ENCODE results near the gene UBE2Q1.

Gene UBE2Q1

GRCh38 chr1:154501423-154502065 is 56.9 kb downstream of the UBE2Q1 start:
- no peak for DNase-seq

DNA sequence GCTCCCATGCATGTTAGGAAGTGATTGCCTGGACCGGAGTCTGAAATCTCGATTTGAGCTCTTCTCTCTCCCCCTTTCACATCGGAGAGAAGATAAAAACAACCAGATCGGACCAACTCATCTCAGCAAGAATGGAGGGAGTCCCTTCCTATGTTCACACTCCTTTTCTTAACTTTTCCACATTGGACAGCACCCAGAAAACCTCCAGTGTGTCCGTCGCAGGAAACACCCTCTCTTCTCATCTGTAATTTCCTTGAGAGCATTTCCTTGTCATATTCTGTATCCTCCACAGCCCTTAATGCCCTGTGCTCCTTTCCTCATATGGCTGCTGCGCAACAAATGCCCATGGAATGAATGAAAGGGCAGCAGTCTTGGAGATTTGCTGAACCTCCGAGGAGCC is 57.9 kb downstream of the UBE2Q1 start:
- DNase-seq: no peak

- DNase-seq: no peak
Measured at GRCh38 chr1:154499446-154499845, 59.0 kb downstream of the UBE2Q1 start.
